Measurements from ENCODE around the gene SPEF2.

The SPEF2 gene

DNA sequence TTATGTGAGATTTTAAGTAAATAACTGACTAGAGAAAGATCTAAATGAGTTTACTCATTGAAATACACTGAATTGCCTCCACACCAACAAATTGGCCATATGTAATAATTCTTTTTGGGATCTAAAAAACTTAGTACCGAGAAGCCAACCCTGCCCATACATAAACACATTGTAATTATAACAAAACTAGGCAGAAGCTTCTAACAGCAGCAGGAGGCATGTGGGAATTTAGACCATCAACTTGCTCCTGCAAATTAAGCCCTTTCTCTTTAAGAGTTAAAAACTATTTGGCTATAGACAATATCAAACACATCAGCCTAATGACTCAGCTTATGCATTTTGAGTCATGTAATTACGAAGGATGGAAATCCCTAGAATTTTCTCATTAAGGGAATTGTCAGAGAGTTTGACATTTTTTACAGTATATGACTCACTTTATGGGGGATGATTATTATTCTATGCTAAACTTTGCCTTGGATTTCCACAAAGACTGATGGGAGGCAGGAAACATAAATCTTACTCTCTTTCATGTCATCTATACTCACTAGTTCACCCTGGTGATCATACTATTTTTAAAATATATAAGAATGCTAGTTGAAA, 240.0 kb downstream of the SPEF2 start:
- no peak for DNase-seq

DNA sequence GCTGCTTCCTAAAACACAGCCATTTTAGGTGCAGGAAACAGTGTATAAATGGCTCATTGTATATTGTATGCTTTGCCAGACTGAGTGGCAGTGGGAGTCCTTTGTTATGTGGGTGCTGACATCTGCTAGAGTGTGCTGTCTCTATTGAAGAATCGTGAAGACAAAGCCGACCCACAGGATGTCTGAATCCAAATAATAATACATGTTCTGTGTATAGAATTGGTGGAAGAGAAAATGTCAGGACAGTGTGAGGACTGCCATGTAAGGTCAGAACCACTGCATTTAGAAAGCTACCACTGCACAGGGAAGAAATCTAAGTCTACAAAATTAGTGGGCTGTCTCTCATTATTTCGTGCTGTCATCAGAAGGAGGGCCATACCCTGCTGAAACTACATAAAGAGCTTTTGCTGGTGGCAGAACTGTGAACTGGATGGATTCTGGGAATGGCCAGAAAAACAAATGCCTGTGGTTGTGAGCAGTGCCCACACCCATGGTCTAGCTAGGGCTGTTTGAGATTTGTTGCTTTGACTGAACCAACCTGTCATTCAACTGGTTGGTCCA, 241.5 kb downstream of the SPEF2 start:
- DNase-seq: no peak

DNA sequence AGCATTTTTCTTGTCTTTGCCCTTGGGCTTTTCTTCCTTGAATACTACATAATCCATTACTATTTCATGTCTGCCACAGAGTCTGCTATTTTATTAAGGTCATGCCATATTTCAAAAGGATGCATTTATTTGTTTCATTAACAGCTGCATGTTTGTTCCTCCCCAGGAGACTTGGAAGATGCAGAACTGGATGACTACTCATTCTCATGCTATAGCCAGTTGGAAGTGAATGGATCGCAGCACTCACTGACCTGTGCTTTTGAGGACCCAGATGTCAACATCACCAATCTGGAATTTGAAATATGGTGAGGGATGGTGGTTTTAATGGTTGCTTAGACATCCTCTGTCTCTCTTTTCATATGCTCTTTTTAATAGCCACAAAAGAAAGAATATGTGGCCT, 243.0 kb downstream of the SPEF2 start:
- DNase-seq: no peak

DNA sequence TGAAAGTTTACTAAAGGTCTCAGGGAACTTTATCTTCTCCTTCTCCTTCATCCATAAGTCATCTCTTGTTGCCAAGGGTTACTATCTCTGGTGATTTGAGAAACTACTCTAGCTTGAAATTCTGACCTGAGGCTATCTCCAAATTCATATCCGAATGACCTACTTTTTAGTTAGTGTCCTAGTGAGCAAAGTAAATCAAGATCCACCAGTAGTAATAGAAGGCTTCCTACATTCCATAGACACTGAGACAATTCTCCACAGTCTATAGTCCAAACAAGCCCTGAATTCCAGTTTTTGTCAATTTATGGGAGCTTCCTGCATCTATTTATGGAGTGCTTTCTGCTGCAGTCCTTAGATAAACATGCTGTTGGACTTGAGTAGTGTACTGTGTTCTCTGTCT, 244.1 kb downstream of the SPEF2 start:
- no peak for DNase-seq

DNA sequence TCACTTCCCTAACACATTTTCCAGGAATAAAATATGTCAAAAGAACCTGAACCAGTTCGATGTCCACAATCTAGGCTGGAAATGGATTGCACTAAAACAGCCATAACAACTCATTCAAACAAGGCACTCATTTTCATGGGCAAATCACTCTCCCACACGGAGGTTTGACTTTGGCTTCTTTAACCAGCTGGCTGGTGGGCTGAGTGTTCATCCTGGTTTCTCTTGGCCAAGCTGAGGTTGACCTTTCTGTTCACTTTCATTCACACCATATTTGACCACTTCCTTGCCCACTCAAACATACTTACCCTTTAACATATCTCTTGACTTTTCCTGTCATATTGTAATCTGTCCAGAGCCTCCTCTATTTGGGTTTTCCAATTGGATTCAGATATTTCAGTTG, 244.5 kb downstream of the SPEF2 start:
- DNase-seq: no peak

DNA sequence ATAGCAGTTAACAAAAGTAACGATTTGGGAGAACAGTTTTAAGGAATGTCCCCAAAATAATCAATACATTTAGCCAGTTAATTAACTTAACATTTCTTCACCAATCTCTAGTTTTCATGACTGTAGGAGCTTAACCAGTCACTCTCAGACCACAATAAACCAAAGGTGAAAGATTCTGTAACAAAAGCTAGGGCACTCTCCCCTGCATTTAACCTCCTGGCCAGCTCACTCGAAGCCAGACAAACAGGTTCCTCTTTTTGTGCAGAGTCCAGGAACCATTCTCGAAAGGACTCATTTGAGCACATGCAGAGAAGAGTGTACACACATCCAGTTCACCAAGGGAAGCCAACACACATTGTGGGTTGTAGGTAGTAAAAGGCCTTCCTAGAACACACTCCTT, 245.5 kb downstream of the SPEF2 start:
- no peak for DNase-seq
